CD14-positive monocyte (primary cell): ENCODE measurements around the gene ENTPD2. TPM values are rescaled to one million over a fixed set of nuclear protein-coding genes. Genes with fewer than 3 reads are reported as not detected.

Experiments used
- DNase-seq, 3 donors: peaks; one replicate each; pipeline ENCODE4 v3.0.0-alpha.2; 2011 to 2022
- H2AFZ ChIP-seq: 2 replicates; pipeline ENCODE4 v1.6.0; 2012; ENCODE audit warnings: mild to moderate bottlenecking, low read depth, low read length, inconsistent platforms; ENCODE audit not compliant: insufficient read depth, poor library complexity, severe bottlenecking
- H3K27ac ChIP-seq, 2 donors: 1 replicate in 1 of 2; 2 replicates in 1 of 2; pipeline ENCODE4 v1.5.1; 2012 to 2013; ENCODE audit warnings: low read length in 2 of 2, control low read depth in 1 of 2, inconsistent platforms in 1 of 2, low read depth in 1 of 2, mild to moderate bottlenecking in 1 of 2
- H3K27me3 ChIP-seq, 2 donors: one replicate each; pipeline versions ENCODE4 v1.6.0 to v1.6.1; 2011 to 2013; ENCODE audit warnings: low read length in 2 of 2; ENCODE audit not compliant: control insufficient read depth in 2 of 2, insufficient read depth in 2 of 2
- H3K36me3 ChIP-seq, 2 donors: replicated peaks in 1 of 2; 1 replicate in 1 of 2; 2 replicates in 1 of 2; pipeline versions ENCODE4 v1.5.1 to v1.6.1; 2012 to 2013; ENCODE audit warnings: low read length in 2 of 2, control low read depth in 1 of 2, inconsistent platforms in 1 of 2, mild to moderate bottlenecking in 1 of 2; ENCODE audit not compliant: insufficient read depth in 2 of 2, control insufficient read depth in 1 of 2
- H3K4me1 ChIP-seq, 2 donors: 1 replicate in 1 of 2; 2 replicates in 1 of 2; pipeline versions ENCODE4 v1.5.1 to v1.6.1; 2012 to 2013; ENCODE audit warnings: low read length in 2 of 2, control low read depth in 1 of 2, inconsistent platforms in 1 of 2, mild to moderate bottlenecking in 1 of 2, moderate library complexity in 1 of 2; ENCODE audit not compliant: insufficient read depth in 2 of 2, control insufficient read depth in 1 of 2
- H3K4me2 ChIP-seq: replicated peaks from 2 replicates; pipeline ENCODE3; 2012; ENCODE audit warnings: low read length, moderate library complexity, mild to moderate bottlenecking; ENCODE audit not compliant: poor library complexity, severe bottlenecking; ENCODE audit errors: extremely low read depth
- H3K4me3 ChIP-seq, 3 experiments: fragments of 200-600 bp in 1 of 3; sonication (generic) in 1 of 3; replicated peaks in 1 of 3; 1 replicate in 2 of 3; 2 replicates in 1 of 3; pipeline ENCODE4 v1.5.1; 2011 to 2013; ENCODE audit warnings: low read length in 3 of 3, mild to moderate bottlenecking in 3 of 3, control low read depth in 2 of 3, low read depth in 2 of 3, inconsistent platforms in 1 of 3, moderate library complexity in 1 of 3
- H3K79me2 ChIP-seq: 2 replicates; pipeline ENCODE4 v1.6.0; 2012; ENCODE audit warnings: mild to moderate bottlenecking, control low read depth, inconsistent platforms, low read length, moderate library complexity; ENCODE audit not compliant: insufficient read depth
- H3K9ac ChIP-seq: 2 replicates; pipeline ENCODE4 v1.6.0; 2017; ENCODE audit warnings: low read length, mild to moderate bottlenecking; ENCODE audit not compliant: insufficient read depth, poor library complexity, severe bottlenecking
- H3K9me3 ChIP-seq, 2 donors: replicated peaks in 1 of 2; 1 replicate in 1 of 2; 2 replicates in 1 of 2; pipeline versions ENCODE4 v1.5.1 to v1.6.1; 2012 to 2013; ENCODE audit warnings: low read length in 2 of 2, control low read depth in 1 of 2; ENCODE audit not compliant: control insufficient read depth in 1 of 2, insufficient read depth in 1 of 2
- H4K20me1 ChIP-seq: 2 replicates; pipeline ENCODE4 v1.6.0; 2012; ENCODE audit warnings: mild to moderate bottlenecking, low read length, control low read depth, moderate library complexity; ENCODE audit not compliant: insufficient read depth
- H3K27ac Mint-ChIP-seq, 7 donors: one replicate each; pipeline ENCODE4 v1.8.0; 2020; ENCODE audit warnings: mild to moderate bottlenecking in 7 of 7, mixed read lengths in 7 of 7, moderate library complexity in 6 of 7, inconsistent platforms in 2 of 7
- H3K27me3 Mint-ChIP-seq, 3 donors: one replicate each; pipeline ENCODE4 v1.8.0; 2021 to 2022; ENCODE audit warnings: low read depth in 3 of 3, mild to moderate bottlenecking in 3 of 3, mixed read lengths in 3 of 3, moderate library complexity in 3 of 3, inconsistent platforms in 1 of 3
- H3K36me3 Mint-ChIP-seq, 2 donors: one replicate each; pipeline ENCODE4 v1.8.0; 2020; ENCODE audit warnings: mixed read lengths in 2 of 2, inconsistent platforms in 1 of 2, mild to moderate bottlenecking in 1 of 2
- H3K4me1 Mint-ChIP-seq: one replicate; pipeline ENCODE4 v1.8.0; 2020; ENCODE audit warnings: mild to moderate bottlenecking, mixed read lengths
- H3K4me3 Mint-ChIP-seq, 2 donors: one replicate each; pipeline ENCODE4 v1.8.0; 2020; ENCODE audit warnings: mild to moderate bottlenecking in 2 of 2, mixed read lengths in 2 of 2, moderate library complexity in 1 of 2
- H3K9me3 Mint-ChIP-seq, 7 donors: one replicate each; pipeline ENCODE4 v1.8.0; 2020 to 2022; ENCODE audit warnings: mixed read lengths in 7 of 7, mild to moderate bottlenecking in 6 of 7, moderate library complexity in 6 of 7, inconsistent platforms in 2 of 7
- WGBS: methylation state at CpG from one replicate; pipeline ENCODE4 v1.1.5; 2013; ENCODE audit warnings: missing lambda C conversion rate; ENCODE audit not compliant: insufficient coverage; 5-methylcytosine and 5-hydroxymethylcytosine counted together
- intact Hi-C, 2 donors: fragments of 100-400 bp; cut with micrococcal nuclease; formaldehyde crosslinking; loops; one replicate each; pipeline versions ENCODE4 v1.15.0 to v1.15.1; 2023
- polyA plus RNA-seq, 3 donors: library from polyadenylated mRNA; depleted of rRNA in 1 of 3; unstranded in 2 of 3; stranded (reverse) in 1 of 3; fragments of 300-500 nt in 2 of 3; fragments of >200 nt in 1 of 3; fragmentation: Illumina TruSeq in 2 of 3; gene quantifications; 1 replicate in 2 of 3; 2 replicates in 1 of 3; pipeline ENCODE4 v1.2.3, GENCODE V29; 2012 to 2021
- TF ChIP-seq, protein P1 (sequence below): fragments of 200-600 bp; IDR thresholded peaks from one replicate; pipeline ENCODE4 v1.8.0; 2022; ENCODE audit warnings: antibody characterized with exemption, mild to moderate bottlenecking

ENTPD2 gene
- polyA plus RNA-seq, 3 donors: not detected

DNA sequence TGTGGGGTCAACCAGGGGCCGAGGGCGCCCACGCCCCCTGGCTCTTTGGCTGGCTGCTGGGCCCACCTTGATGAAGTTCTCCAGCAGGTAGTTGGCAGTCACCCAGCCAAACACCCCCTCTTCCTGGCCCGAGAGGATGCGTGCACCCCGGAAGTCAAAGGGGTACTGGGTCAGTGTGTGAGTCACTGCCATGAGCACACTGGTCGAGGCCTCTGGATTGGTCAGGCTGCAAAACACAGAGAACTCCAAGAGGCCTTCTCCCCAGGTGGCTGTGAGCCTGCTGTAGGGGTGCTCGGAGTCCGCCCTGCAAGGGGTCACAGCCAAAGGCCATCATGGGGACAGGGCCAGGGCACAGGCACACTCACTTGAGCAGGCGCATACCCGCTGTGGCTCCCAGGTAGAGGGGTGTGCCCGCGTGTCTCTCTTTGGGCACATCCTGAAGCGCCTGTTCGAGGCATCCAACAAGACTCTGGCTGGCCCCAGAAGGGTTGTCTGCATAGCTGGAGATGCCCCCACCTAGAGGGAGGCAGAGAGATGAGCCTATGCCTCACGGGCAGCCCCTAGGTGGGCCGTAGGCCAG, 2.6 kb downstream of the ENTPD2 start:
- H3K9me3 Mint-ChIP-seq: peaks cover 0 to 6% (median 0%) of the 10 kb centered on the region in 7 donors
- no peak overlapping the region for H3K27ac ChIP-seq
- H3K27me3 ChIP-seq: peaks cover 21 to 86% of the 10 kb centered on the region in 2 donors
- 88% methylated on average over 16 of the region's 17 CpGs for WGBS
- peaks cover 3 to 14% of the 10 kb centered on the region in 2 donors for H3K4me1 ChIP-seq
- no peak overlapping the region for H2AFZ ChIP-seq
- H3K9ac ChIP-seq: no peak overlapping the region
- no peak overlapping the region for H3K4me2 ChIP-seq
- peaks cover 0 to 11% of the 10 kb centered on the region in 2 donors for H3K9me3 ChIP-seq
- no peak for DNase-seq
- H3K4me1 Mint-ChIP-seq: peaks cover 8% of the 10 kb centered on the region
- H3K4me3 Mint-ChIP-seq: no peak overlapping the region
- peaks cover 66 to 97% (median 78%) of the 10 kb centered on the region in 3 donors for H3K27me3 Mint-ChIP-seq
- no peaks in the 10 kb centered on the region for H3K79me2 ChIP-seq
- intact Hi-C loops: no loop called here
- H3K36me3 ChIP-seq: no peaks in the 10 kb centered on the region
- TF ChIP-seq, protein P1, sequence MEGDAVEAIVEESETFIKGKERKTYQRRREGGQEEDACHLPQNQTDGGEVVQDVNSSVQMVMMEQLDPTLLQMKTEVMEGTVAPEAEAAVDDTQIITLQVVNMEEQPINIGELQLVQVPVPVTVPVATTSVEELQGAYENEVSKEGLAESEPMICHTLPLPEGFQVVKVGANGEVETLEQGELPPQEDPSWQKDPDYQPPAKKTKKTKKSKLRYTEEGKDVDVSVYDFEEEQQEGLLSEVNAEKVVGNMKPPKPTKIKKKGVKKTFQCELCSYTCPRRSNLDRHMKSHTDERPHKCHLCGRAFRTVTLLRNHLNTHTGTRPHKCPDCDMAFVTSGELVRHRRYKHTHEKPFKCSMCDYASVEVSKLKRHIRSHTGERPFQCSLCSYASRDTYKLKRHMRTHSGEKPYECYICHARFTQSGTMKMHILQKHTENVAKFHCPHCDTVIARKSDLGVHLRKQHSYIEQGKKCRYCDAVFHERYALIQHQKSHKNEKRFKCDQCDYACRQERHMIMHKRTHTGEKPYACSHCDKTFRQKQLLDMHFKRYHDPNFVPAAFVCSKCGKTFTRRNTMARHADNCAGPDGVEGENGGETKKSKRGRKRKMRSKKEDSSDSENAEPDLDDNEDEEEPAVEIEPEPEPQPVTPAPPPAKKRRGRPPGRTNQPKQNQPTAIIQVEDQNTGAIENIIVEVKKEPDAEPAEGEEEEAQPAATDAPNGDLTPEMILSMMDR: no peak
- H3K27ac Mint-ChIP-seq: no peak overlapping the region
- no peaks in the 10 kb centered on the region for H4K20me1 ChIP-seq
- no peaks in the 10 kb centered on the region for H3K36me3 Mint-ChIP-seq
- no peak overlapping the region for H3K4me3 ChIP-seq

DNA sequence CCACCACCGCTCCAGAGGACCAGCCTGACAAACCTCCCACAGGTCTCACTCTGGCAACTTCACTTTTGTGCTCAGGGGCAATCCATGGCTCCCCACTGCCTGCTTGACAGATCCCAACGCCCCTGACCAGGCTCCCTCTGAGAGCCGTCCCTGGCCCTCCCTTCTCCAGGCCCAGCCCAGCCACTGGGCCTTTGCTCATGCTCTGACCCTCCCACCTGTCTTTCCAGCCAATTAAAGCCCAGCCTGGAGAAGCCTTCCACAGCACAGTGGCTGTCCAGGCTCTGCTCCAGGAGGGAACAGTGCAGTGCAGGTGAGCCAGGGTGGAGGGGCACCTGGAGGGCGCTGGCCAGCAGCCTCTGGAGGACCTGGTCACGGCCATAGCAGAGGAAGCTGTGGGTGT, 3.3 kb downstream of the ENTPD2 start:
- H3K9me3 ChIP-seq: peaks cover 0 to 11% of the 10 kb centered on the region in 2 donors
- peaks cover 6 to 20% of the 10 kb centered on the region in 2 donors for H3K4me1 ChIP-seq
- DNase-seq: no peak
- 100% methylated on average over 3 of the region's 5 CpGs for WGBS
- no peak overlapping the region for H2AFZ ChIP-seq
- TF ChIP-seq, protein P1: no peak
- H3K27me3 Mint-ChIP-seq: peaks cover 63 to 96% (median 79%) of the 10 kb centered on the region in 3 donors
- H4K20me1 ChIP-seq: no peaks in the 10 kb centered on the region
- no peaks in the 10 kb centered on the region for H3K79me2 ChIP-seq
- H3K27ac ChIP-seq: no peak overlapping the region
- H3K27me3 ChIP-seq: peaks cover 25 to 85% of the 10 kb centered on the region in 2 donors
- peaks cover 9% of the 10 kb centered on the region for H3K4me1 Mint-ChIP-seq
- H3K36me3 ChIP-seq: no peaks in the 10 kb centered on the region
- no peak overlapping the region for H3K4me2 ChIP-seq
- no peak overlapping the region for H3K4me3 Mint-ChIP-seq
- no peak overlapping the region for H3K4me3 ChIP-seq
- no peak overlapping the region for H3K27ac Mint-ChIP-seq
- no peak overlapping the region for H3K9ac ChIP-seq
- H3K36me3 Mint-ChIP-seq: no peaks in the 10 kb centered on the region
- intact Hi-C loops: no loop called here
- H3K9me3 Mint-ChIP-seq: peaks cover 0 to 6% (median 0%) of the 10 kb centered on the region in 7 donors
